Measurements from ENCODE around the gene PMEL. TPM values are rescaled to one million over a fixed set of nuclear protein-coding genes. Genes with fewer than 3 reads are reported as not detected.
A peak's percentile ranks its signal among the peaks of the same experiment; 100 is the strongest.
"Not testable (repeated sequence)": the region's sequence is repeated elsewhere in the genome, so short reads cannot be mapped to it uniquely, and the experiment has no call there.

The PMEL gene
- 10,199 and 10,765 TPM in 2 replicates for total RNA-seq (2014; rRNA removed; shearing (Covaris generic))
- 10,555 and 11,322 TPM in 2 replicates for polyA plus RNA-seq (2015; cell fraction: cytosol; rRNA removed)
- 13,633 and 13,752 TPM in 2 replicates for polyA plus RNA-seq (2015; cell fraction: nucleus; rRNA removed)

- peak; percentile 96 for DNase-seq (ENCODE audit: low read depth, low spot score)
- in situ Hi-C loops (cut with HindIII; ENCODE audit: low pct_unique_long_range_greater_than_20kb, low sequenced_read_pairs) = no loop called here
Measured at GRCh38 chr12:55965941-55966407, at the start of gene PMEL. PMEL (minus strand) TSS chr12:55966042; CDS start chr12:55966011, 31 bp downstream.

GRCh38 chr12:56014205-56014604 lies 48.4 kb upstream of the PMEL start:
- DNase-seq (ENCODE audit: low read depth, low spot score) = no peak
- in situ Hi-C loops (cut with HindIII; ENCODE audit: low pct_unique_long_range_greater_than_20kb, low sequenced_read_pairs) = no loop called here

DNA sequence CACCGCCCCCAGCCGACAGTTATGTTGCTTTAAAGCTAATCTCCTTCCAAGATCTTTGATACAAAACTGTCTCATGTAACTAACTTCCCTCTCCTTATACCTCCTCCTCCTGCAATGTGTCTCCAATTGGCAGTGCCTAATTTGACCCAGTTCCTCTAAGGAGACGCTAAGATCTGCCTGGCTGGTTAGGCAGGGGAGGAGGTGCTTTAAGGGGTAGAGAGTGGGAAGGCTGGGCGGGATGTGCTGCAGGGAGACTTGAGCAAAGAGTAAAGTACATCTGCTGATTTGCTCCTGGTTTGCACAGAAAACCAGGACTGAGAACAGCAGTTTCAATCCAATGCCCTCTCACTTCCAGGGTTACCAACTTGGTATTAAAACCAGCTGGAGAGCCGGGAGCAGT lies 47.6 kb upstream of the PMEL start:
- DNase-seq (ENCODE audit: low read depth, low spot score) = no peak
- in situ Hi-C loops (cut with HindIII; ENCODE audit: low pct_unique_long_range_greater_than_20kb, low sequenced_read_pairs) = no loop called here

DNA sequence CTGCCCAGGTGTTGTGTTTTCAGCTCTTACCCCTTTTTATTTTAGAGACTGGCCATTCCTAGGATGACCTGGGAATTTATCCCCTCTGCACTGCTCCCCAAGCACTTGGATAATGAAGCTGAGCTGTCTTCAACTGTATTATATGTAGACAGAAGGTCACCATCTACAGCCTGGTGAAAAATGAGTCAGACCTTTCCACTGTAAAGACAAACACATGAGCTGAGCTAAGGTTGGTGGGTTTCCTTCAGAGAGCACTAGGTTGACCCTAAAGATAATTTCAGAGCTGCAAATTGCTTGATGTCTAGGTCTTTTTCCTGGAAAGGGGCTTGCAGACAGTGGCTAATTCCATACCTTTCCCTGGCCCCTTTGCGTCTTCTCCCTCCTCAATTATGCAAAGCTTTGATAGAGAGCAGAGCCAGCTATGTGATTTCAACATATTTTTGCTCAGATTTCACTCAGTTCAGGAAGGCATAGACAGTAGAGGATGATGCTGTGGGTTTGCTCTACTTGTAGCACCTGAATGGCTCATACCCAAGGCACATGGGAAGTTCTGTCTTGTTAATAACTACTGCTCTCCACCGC lies 45.8 kb upstream of the PMEL start:
- in situ Hi-C loops (cut with HindIII; ENCODE audit: low pct_unique_long_range_greater_than_20kb, low sequenced_read_pairs) = no loop called here
- no peak for DNase-seq (ENCODE audit: low read depth, low spot score)

- DNase-seq (ENCODE audit: low read depth, low spot score) = no peak
- in situ Hi-C loops (cut with HindIII; ENCODE audit: low pct_unique_long_range_greater_than_20kb, low sequenced_read_pairs) = no loop called here
Measured at GRCh38 chr12:56010111-56010570, 44.3 kb upstream of the PMEL start.

DNA sequence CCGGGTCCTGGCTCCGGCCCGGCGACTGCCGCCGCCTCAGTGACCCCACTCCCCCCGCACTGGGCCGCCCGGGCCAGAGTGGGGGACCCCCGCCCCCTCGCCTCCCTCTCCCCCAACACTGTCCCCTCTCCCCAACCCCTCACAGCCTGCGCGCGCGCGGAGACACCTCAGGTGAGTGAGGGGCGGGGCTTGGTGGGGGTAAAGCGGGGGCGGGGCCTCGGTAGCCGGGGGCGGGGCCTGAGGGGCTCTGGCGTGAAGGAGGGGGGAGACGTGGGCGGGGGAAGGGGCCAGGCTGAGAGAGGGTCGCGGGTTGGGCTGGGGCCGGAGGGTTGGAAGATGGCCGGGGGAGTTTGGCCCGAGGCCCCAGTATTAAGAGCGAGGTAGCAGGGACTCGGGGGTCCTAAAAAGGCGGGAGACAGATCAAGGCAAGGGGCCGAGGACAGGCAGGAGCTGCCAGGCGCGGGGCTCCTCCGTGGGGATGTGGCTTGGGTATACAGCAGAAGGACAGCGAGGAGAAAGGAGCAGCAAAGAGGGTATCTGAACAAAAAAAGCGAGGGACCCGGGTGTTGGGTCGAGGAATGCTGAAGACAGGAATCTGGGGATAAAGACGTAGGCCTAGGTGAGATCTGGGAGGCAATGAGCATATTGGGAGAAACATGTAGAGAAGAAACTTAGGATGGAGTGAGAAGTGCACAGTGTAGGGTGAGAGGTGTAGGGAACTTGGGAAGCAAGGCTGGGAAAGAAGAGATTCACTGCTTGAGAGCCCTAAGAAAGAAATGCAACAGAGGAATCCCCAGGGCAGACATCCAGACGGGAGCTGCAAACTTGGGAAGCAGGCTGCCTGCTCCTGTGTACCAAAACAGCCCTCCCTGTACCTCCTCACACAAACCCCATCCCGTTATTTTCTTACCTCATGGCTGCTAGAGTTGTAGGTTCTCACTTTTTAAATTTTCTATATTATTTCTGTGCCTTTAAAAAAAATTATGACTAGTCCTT lies 42.0 kb upstream of the PMEL start:
- peak; percentile 26 for DNase-seq (ENCODE audit: low read depth, low spot score)
- in situ Hi-C loops (cut with HindIII; ENCODE audit: low pct_unique_long_range_greater_than_20kb, low sequenced_read_pairs) = no loop called here

DNA sequence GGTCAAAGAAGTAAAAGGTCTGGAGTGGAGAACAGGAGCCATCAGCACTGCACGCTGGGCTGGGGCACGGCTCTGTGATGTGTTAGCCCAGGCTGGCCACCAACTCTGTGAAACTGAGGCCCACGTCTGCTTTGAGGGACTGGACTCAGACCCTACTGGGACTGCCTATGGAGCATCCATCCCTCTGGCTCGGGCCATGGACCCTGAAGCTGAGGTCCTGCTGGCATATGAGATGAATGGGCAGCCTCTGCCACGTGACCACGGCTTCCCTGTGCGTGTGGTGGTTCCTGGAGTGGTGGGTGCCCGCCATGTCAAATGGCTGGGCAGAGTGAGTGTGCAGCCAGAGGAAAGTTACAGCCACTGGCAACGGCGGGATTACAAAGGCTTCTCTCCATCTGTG lies 38.4 kb upstream of the PMEL start:
- in situ Hi-C loops (cut with HindIII; ENCODE audit: low pct_unique_long_range_greater_than_20kb, low sequenced_read_pairs) = no loop called here
- no peak for DNase-seq (ENCODE audit: low read depth, low spot score)

- in situ Hi-C loops (cut with HindIII; ENCODE audit: low pct_unique_long_range_greater_than_20kb, low sequenced_read_pairs); DNase-seq (ENCODE audit: low read depth, low spot score): not testable (repeated sequence)
Measured at GRCh38 chr12:56003376-56003775, 37.5 kb upstream of the PMEL start.

DNA sequence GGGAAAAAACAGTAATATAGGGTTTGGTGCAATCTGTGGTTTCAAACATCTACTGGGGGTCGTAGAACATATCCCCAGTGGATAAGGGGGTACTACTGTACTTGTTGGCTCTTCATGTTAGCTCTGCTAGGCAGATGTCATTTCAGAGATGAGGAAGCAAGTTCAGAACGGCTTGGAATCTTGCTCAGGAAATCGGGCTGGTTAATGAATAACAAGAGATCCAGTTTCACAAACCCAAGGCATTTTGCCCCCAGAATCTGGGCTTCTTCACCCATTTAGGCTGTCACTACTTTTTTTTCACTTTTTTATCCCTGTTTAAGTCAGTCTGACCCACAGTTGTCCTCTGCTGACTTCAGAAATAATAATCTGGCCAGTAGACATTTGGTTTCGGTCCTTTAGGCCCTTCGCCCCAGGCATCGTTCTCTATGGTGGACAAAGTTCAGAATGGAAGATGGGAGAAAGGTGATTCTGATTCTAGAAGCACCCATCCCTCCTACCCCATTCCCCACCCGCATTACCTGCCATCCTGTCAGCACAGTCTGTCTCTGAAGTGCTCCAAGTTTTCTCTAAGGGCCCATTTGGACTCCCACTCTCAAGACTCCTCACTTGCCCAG lies 35.8 kb upstream of the PMEL start:
- DNase-seq (ENCODE audit: low read depth, low spot score) = no peak
- in situ Hi-C loops (cut with HindIII; ENCODE audit: low pct_unique_long_range_greater_than_20kb, low sequenced_read_pairs) = no loop called here

GRCh38 chr12:55999999-56000540 lies 34.2 kb upstream of the PMEL start:
- in situ Hi-C loops (cut with HindIII; ENCODE audit: low pct_unique_long_range_greater_than_20kb, low sequenced_read_pairs); DNase-seq (ENCODE audit: low read depth, low spot score): not testable (repeated sequence)

DNA sequence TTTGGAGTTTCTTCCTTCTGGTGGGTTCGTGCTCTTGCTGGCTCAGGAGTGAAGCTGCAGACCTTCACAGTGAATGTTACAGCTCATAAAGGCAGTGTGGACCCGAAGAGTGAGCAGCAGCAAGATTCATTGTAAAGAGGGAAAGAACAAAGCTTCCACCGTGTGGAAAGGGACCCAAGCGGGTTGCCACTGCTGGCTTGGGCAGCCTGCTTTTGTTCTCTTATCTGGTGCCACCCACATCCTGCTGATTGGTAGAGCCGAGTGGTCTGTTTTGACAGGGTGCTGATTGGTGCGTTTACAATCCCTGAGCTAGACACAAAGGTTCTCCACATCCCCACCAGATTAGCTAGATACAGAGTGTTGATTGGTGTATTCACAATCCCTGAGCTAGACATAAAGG lies 33.7 kb upstream of the PMEL start:
- DNase-seq (ENCODE audit: low read depth, low spot score); in situ Hi-C loops (cut with HindIII; ENCODE audit: low pct_unique_long_range_greater_than_20kb, low sequenced_read_pairs): not testable (repeated sequence)

DNA sequence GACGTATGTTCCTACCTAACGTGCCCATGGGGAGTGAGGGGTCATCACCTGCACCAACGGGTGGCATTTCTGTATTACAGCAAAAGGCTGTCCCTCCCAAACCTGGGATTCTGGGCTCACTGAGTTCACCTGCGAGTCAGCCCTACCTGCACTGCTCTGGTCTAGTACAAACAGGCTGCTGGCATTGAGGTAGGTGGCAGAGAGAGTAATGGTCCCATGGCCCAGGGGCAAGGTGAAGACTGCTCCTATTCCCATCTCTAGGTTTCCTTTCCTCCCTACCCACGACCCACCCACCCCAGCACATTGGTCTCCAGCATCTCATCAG lies 31.7 kb upstream of the PMEL start:
- no peak for DNase-seq (ENCODE audit: low read depth, low spot score)
- in situ Hi-C loops (cut with HindIII; ENCODE audit: low pct_unique_long_range_greater_than_20kb, low sequenced_read_pairs) = no loop called here

- peak; percentile 97 for DNase-seq (ENCODE audit: low read depth, low spot score)
- in situ Hi-C loops (cut with HindIII; ENCODE audit: low pct_unique_long_range_greater_than_20kb, low sequenced_read_pairs) = no loop called here
Measured at GRCh38 chr12:55996715-55997534, 31.1 kb upstream of the PMEL start, which contains the start of gene SUOX. SUOX (plus strand) TSS chr12:55997276; CDS start chr12:56002222, 4,946 bp downstream.

- DNase-seq (ENCODE audit: low read depth, low spot score) = peak; percentile 75
- in situ Hi-C loops (cut with HindIII; ENCODE audit: low pct_unique_long_range_greater_than_20kb, low sequenced_read_pairs) = no loop called here
Measured at GRCh38 chr12:55996201-55996714, 30.4 kb upstream of the PMEL start.

DNA sequence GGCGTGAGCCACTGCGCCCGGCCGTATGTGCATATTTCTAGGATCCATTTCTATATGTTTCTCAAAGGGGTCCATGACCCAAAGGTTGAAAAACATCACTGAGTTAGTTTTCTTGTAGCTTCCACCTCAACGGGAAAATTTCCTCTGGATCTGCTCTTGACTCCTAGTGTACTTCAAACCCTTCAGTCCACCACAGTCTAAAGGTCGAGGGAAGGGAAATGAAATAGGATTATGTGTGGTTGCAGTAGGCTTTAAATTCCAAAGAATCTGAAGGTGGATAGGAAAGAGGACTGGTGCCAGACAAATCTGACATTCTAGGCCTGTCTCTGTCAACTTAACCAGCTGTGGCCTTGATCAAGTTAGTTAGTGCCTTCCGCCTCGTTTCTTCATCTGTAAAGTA lies 29.5 kb upstream of the PMEL start:
- in situ Hi-C loops (cut with HindIII; ENCODE audit: low pct_unique_long_range_greater_than_20kb, low sequenced_read_pairs) = no loop called here
- no peak for DNase-seq (ENCODE audit: low read depth, low spot score)

DNA sequence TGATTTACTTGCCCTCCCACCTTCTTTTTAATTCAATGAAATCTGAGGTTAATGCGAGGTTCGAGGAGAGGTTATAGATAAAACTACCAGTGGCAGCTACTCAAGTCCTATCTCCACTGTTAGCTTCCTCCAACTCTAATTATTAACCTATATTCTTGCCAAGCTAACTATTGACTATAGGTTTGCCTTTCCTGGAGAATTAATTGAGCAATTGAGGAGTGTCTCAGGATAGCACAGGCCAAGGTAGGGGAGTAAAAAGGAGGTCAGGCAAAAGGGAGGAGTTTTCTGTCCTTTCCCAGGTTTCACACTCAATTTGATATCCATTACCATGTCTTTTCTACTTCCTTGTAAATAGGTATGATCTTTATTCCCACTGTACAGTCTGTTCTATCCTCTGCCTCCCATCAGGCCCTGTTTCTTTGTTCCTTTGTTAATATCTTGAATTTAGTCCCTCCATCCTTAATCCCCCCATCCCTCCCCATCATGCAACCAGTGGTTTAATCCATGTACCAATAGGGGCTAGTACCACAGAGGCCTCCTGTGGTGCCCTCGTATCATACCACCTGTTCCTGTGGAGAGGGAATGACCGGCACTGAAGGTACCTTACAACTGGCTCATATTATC lies 27.5 kb upstream of the PMEL start:
- in situ Hi-C loops (cut with HindIII; ENCODE audit: low pct_unique_long_range_greater_than_20kb, low sequenced_read_pairs) = no loop called here
- no peak for DNase-seq (ENCODE audit: low read depth, low spot score)

All from SK-MEL-5 (cell line).